GM12872 (cell line): ENCODE data around the gene DNAH3.
A peak's percentile ranks its signal among the peaks of the same experiment; 100 is the strongest.

ENCODE experiments used
- TF ChIP-seq, protein P1 (sequence below): IDR thresholded peaks from 3 replicates; pipeline ENCODE4 v1.5.1; 2011; ENCODE audit warnings: low read depth, mild to moderate bottlenecking, low read length, moderate library complexity; ENCODE audit not compliant: insufficient read depth

Gene DNAH3

DNA sequence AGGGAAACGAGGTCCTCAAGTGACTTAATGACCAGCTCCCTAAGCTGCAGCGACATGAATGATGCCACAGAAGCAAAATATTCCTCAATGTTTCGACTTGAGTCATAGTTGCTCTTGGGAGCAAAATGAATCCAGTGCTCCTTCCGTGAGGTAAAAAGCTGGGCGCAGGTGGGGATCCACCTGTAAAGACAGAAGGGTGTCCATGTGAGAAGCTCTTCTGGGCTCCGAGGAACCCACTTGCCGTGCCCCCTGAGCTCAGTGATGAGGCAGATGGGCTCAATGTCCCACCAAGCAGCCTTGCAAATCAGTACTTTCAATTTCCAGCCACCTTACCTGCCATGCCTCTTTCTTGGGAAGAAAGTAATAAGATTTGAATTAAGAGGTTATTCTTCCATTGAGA lies 25.5 kb downstream of the DNAH3 start:
- TF ChIP-seq, protein P1, sequence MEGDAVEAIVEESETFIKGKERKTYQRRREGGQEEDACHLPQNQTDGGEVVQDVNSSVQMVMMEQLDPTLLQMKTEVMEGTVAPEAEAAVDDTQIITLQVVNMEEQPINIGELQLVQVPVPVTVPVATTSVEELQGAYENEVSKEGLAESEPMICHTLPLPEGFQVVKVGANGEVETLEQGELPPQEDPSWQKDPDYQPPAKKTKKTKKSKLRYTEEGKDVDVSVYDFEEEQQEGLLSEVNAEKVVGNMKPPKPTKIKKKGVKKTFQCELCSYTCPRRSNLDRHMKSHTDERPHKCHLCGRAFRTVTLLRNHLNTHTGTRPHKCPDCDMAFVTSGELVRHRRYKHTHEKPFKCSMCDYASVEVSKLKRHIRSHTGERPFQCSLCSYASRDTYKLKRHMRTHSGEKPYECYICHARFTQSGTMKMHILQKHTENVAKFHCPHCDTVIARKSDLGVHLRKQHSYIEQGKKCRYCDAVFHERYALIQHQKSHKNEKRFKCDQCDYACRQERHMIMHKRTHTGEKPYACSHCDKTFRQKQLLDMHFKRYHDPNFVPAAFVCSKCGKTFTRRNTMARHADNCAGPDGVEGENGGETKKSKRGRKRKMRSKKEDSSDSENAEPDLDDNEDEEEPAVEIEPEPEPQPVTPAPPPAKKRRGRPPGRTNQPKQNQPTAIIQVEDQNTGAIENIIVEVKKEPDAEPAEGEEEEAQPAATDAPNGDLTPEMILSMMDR, result no peak

DNA sequence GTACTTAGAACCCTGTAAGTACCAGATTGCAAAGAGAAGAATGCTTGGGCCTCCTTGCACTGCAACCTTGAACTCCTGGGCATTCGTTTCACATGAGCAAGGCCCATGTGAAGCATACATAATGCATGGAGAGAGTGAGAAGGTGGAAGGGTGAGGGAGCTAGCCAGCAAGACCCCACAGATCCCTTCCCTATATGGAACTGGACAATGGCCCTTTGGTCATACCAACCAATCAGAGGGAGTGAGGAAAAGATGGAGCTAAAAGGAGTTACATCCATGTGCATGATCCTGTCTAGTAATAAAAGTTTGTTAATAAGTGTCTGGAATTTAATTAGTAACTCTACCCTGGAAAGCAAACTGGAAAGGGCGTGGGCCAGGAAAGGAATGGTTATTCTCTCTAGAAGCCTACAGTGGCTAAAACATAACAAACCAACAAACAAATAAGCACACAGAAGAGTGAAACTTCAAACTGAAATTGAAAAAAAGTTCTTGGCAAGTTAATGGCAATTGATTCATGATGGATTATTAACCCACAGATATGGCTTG lies 29.6 kb downstream of the DNAH3 start:
- TF ChIP-seq, protein P1, result no peak

DNA sequence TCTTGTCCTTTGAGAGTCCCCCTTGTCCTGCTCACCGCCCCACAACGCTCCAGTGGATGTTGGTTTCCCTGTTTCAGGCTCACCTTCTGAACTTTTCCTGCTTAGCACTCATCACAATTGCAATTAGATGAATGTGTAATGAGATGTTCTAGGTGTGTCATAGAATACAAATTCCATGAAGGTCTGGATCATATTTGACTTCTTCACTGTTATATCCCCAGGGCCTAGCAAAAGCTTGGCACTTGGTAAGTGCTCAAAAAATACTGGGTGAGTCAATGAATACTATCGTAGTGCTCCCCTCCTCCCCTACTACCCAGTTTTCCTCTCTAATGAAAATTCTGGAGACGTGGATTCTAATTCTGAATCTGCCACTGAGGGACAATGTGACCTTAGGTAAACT lies 33.1 kb downstream of the DNAH3 start:
- TF ChIP-seq, protein P1, result no peak

DNA sequence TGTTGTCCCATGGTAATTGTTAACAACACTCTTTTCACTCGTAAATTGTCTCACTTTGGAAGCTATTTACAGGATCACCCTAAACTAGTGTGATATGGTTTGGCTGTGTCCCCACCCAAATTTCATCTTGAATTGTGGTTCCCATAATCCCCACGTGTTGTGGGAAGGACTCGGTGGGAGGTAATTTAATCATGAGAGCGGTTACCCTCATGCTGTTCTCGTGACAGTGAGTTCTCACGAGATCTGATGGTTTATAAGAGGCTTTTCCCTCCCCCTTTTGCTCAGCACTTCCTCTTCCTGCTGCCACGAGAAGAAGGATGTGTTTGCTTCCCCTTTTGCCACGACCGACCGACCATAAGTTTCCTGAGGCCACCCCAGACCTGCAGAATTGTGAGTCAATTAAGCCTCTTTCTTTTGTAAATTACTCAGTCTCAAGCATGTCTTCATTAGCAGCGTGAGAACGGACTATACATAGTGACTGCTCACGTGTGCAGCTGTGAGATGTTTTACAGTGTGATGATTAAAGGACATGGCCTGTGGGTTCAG lies 34.4 kb downstream of the DNAH3 start:
- TF ChIP-seq, protein P1, result no peak

DNA sequence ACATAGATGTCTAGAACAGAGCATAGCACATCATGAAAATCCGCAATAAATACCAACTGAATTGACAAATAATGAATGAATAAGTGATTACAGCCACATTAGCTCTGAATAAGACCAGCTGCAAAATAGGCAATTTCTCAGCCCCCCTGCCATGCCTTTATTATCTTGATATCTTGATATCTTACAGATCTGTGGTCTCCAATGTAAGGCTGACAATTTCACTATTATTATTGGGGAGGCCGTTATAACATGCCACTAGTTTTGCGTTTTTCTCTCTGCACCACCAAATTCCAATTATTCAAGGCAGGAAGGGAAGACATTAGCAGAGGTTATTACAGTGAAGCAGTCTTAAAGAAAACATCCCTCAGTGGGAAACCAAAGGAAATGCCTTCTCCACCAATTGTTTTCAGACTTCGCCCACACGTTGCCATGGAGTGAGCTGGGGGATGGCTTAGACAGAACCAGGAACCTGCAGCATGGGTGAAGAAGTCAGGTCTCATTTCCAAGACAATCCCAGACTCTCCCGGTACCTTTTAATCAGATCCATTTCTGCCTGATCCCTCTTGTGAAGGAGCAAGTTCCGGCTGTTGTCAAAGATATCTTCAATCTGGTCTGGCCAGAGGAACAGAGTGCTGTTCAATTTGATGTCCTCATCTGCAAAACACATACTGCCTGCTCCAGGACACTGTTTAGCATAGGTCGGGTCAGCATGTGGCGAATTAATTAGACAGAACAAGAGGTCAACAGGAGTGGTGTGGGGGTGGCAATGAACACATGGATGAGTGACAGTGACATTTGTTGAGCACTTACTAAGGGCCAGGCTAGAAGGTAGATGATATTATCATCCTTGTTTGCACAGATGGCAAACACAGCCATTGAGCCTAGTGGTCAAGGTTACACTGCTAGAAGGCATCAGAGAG lies 46.4 kb downstream of the DNAH3 start:
- TF ChIP-seq, protein P1, result no peak

DNA sequence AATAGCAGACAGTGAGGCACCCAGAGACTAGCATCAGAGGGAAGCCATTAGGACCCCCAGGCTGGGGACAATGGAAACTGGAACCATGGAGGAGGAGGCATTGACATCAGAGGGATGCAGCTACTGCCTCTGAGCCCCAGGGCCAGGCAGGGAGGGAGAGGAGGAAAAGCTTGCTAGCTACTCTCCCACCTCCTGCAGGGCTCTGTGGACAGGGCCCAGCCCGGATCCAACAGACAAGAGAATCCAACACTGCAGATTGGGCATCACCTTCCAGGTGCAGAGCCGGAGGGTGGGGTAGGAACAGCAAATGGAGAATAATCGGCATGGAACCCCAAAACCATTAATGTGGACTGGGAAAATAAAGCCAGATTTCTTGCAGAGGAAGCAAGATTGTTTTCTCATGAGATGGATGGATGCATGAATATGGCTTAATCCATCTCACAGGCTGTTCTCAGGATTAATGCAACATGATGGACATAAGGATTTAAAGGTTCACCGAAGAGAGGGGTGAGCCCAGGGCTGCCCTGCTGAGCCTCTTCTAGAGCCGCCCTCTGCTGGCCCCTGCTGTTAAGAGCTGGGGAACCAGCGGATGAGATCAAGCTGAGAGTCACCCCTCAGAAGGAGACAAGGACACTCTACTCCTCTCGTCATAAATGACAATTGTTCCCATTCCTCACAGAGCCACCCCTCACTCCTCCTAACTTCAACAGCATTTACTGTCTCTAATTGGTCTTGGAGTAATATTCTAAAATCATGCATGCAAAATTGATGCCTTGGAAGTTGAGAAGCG lies 48.8 kb downstream of the DNAH3 start:
- TF ChIP-seq, protein P1, result peak; percentile 59

DNA sequence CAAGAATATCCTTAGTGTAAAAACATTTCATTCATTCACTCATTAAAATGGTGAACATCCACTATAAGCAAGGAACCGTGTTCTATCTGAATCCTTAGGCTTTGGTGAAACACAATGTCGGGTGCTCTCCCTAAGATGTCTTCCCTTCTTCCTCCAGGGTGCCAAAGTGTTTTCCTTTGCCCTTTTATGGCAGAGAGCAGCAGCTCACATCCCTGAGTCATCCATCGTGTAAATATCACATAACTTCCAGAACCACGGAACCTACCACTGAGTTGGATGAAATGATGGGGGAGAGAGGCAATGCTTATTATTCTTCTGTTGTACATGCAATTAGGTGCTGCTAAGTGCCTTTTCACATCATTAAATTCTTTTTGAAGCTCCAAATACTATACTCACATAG lies 50.2 kb downstream of the DNAH3 start:
- TF ChIP-seq, protein P1, result no peak
